ENCODE measurements around the gene LRRC2.
"Not testable (repeated sequence)": the region's sequence is repeated elsewhere in the genome, so short reads cannot be mapped to it uniquely, and the experiment has no call there.

The LRRC2 gene

GRCh38 chr3:46553154-46553553 is 12.9 kb downstream of the LRRC2 start:
- no peak overlapping the region for H3K27ac Mint-ChIP-seq
- H3K9me3 Mint-ChIP-seq: peaks cover 18% of the 10 kb centered on the region
- H3K36me3 Mint-ChIP-seq (ENCODE audit: low read depth): no peaks in the 10 kb centered on the region
- peaks cover 14% of the 10 kb centered on the region for H3K27me3 Mint-ChIP-seq (ENCODE audit: low read depth)
- H3K4me1 Mint-ChIP-seq: peaks cover 1% of the 10 kb centered on the region
- no peak for TF ChIP-seq CTCF (IDR thresholded peaks at IDR 0.05; ENCODE audit: unreplicated experiment in 3 of 3)
- no peak overlapping the region for H3K4me3 Mint-ChIP-seq

- Mint-ChIP-seq H3K36me3 (ENCODE audit: low read depth) (no peaks in the 10 kb centered on the region), H3K27ac (no peak overlapping the region), H3K4me1 (no peaks in the 10 kb centered on the region), H3K27me3 (ENCODE audit: low read depth) (peaks cover 14% of the 10 kb centered on the region), H3K4me3 (no peak overlapping the region), H3K9me3 (peaks cover 18% of the 10 kb centered on the region)
- no peak for TF ChIP-seq CTCF (IDR thresholded peaks at IDR 0.05; ENCODE audit: unreplicated experiment in 3 of 3)
Measured at GRCh38 chr3:46552538-46552937, 13.6 kb downstream of the LRRC2 start.

GRCh38 chr3:46551615-46552014 is 14.5 kb downstream of the LRRC2 start:
- peaks cover 14% of the 10 kb centered on the region for H3K9me3 Mint-ChIP-seq
- H3K27me3 Mint-ChIP-seq (ENCODE audit: low read depth): peaks cover 6% of the 10 kb centered on the region
- H3K36me3 Mint-ChIP-seq (ENCODE audit: low read depth): no peaks in the 10 kb centered on the region
- no peak overlapping the region for H3K27ac Mint-ChIP-seq
- H3K4me3 Mint-ChIP-seq: no peak overlapping the region
- TF ChIP-seq CTCF (IDR thresholded peaks at IDR 0.05; ENCODE audit: unreplicated experiment in 3 of 3): no peak
- no peaks in the 10 kb centered on the region for H3K4me1 Mint-ChIP-seq

DNA sequence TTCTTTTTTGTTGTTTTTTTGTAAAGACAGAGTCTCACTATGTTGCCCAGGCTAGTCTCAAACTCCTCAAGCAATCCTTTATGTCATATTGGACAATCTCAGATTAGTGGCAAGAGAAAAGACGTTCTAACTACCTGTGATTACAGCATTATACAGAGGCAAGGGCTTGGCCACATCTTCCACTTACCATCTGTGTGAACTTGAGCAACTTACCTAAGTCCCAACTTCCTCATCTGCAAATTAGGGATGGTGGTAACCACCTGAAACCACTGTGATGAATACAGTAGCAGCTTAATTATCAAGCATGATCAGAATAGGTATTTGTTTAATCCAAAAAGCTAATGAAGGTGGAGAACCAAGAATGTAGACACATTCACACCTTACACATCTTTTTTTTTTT is 16.1 kb downstream of the LRRC2 start:
- Mint-ChIP-seq H3K27me3 (ENCODE audit: low read depth) (peaks cover 17% of the 10 kb centered on the region), H3K9me3 (peaks cover 11% of the 10 kb centered on the region), H3K36me3 (ENCODE audit: low read depth) (no peaks in the 10 kb centered on the region), H3K27ac (no peak overlapping the region), H3K4me1 (no peaks in the 10 kb centered on the region), H3K4me3 (no peak overlapping the region)
- TF ChIP-seq CTCF (IDR thresholded peaks at IDR 0.05; ENCODE audit: unreplicated experiment in 3 of 3): no peak

DNA sequence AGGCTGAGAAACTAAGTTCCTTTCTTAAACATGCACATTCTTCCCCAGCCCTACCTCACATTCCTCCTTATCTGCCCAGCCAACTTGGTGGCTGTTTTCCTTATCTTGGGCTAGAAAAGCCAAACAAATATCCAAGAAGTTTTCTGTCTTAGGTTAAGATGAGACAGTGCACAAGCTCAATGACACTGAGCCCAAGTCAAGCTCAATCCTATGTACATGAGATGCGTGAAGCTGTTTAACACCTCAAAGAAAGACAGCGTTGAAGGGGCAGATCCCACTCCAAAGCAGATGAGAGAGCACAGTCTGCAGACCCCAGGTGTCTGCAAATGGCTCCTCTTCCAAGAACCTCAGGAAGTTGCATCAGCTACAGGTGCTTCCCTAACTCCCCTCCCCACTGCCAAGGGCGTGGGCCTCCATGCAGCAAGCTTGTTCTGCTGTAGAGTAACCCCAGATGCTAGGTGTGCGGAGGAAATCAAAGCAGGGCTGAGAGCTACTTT is 16.6 kb downstream of the LRRC2 start:
- no peaks in the 10 kb centered on the region for H3K4me1 Mint-ChIP-seq
- H3K36me3 Mint-ChIP-seq (ENCODE audit: low read depth): no peaks in the 10 kb centered on the region
- no peak overlapping the region for H3K27ac Mint-ChIP-seq
- peaks cover 7% of the 10 kb centered on the region for H3K9me3 Mint-ChIP-seq
- no peak overlapping the region for H3K4me3 Mint-ChIP-seq
- peaks cover 21% of the 10 kb centered on the region for H3K27me3 Mint-ChIP-seq (ENCODE audit: low read depth)
- no peak for TF ChIP-seq CTCF (IDR thresholded peaks at IDR 0.05; ENCODE audit: unreplicated experiment in 3 of 3)

GRCh38 chr3:46548611-46549010 is 17.5 kb downstream of the LRRC2 start:
- not testable (repeated sequence) for H3K27ac Mint-ChIP-seq; H3K36me3 Mint-ChIP-seq (ENCODE audit: low read depth); H3K9me3 Mint-ChIP-seq; H3K4me3 Mint-ChIP-seq; H3K4me1 Mint-ChIP-seq
- peaks cover 25% of the 10 kb centered on the region for H3K27me3 Mint-ChIP-seq (ENCODE audit: low read depth)
